MCF 10A (cell line): ENCODE results near the gene PARP12. TPM values are rescaled to one million over a fixed set of nuclear protein-coding genes. Genes with fewer than 3 reads are reported as not detected.
"Not testable (repeated sequence)": the region's sequence is repeated elsewhere in the genome, so short reads cannot be mapped to it uniquely, and the experiment has no call there.

Source experiments
- Bru-seq: library from RNA; stranded (reverse); fragments of 400-500 nt; gene quantifications from one replicate; lab custom pipeline; 2021; lab: Mats Ljungman, UMichigan
- BruChase-seq, 2 experiments: library from RNA; stranded (reverse); fragments of 400-500 nt; gene quantifications; one replicate each; lab custom pipeline; 2021; lab: Mats Ljungman, UMichigan
- BruUV-seq: library from RNA; stranded (reverse); fragments of 400-500 nt; replicated peaks from 2 replicates; lab custom pipeline; 2021; lab: Mats Ljungman, UMichigan
- CTCF ChIA-PET: fragments of 300-600 bp; sonication (Branson Sonifier 250); formaldehyde crosslinking; extraction: SDS; loops from one replicate; lab custom pipeline; 2021; ENCODE audit warnings: antibody characterized with exemption, inconsistent platforms; lab: Yijun Ruan, JAX
- POLR2A ChIA-PET: fragments of 300-600, 350-650 bp; sonication (Branson Sonifier 250); formaldehyde crosslinking; extraction: SDS; loops from one replicate; lab custom pipeline; 2020; ENCODE audit warnings: antibody characterized with exemption, inconsistent platforms; lab: Yijun Ruan, JAX
- DNase-seq: peaks from one replicate; pipeline ENCODE4 v3.0.0-alpha.2; 2018; ENCODE audit not compliant: unreplicated experiment
- H3K27ac Mint-ChIP-seq: one replicate; pipeline ENCODE4 v1.8.0; 2022; ENCODE audit warnings: mild to moderate bottlenecking, low read depth, mixed read lengths; ENCODE audit not compliant: unreplicated experiment
- H3K27me3 Mint-ChIP-seq: one replicate; pipeline ENCODE4 v1.8.0; 2022; ENCODE audit warnings: mixed read lengths; ENCODE audit not compliant: insufficient read depth, unreplicated experiment
- H3K36me3 Mint-ChIP-seq: one replicate; pipeline ENCODE4 v1.8.0; 2022; ENCODE audit warnings: mild to moderate bottlenecking, moderate library complexity, mixed read lengths; ENCODE audit not compliant: insufficient read depth, unreplicated experiment
- H3K4me1 Mint-ChIP-seq: one replicate; pipeline ENCODE4 v1.8.0; 2022; ENCODE audit warnings: mixed read lengths; ENCODE audit not compliant: insufficient read depth, unreplicated experiment
- H3K4me3 Mint-ChIP-seq: one replicate; pipeline ENCODE4 v1.8.0; 2022; ENCODE audit warnings: mild to moderate bottlenecking, moderate library complexity, mixed read lengths; ENCODE audit not compliant: unreplicated experiment
- H3K9me3 Mint-ChIP-seq: one replicate; pipeline ENCODE4 v1.8.0; 2022; ENCODE audit warnings: mixed read lengths; ENCODE audit not compliant: unreplicated experiment
- CTCF ChIP-seq: fragments of 200-600 bp; IDR thresholded peaks from one replicate; pipeline ENCODE4 v1.8.0; 2022; ENCODE audit warnings: antibody characterized with exemption, mild to moderate bottlenecking; ENCODE audit not compliant: unreplicated experiment
- intact Hi-C: fragments of 100-400 bp; cut with micrococcal nuclease; formaldehyde crosslinking; loops from 2 replicates; pipeline ENCODE4 v1.14.1; 2022
- long read RNA-seq: library from polyadenylated mRNA; stranded (forward); transcript quantifications from one replicate; pipeline ENCODE4 v2.0.0, GENCODE V29; 2022
- total RNA-seq: library from RNA; stranded (reverse); gene quantifications from 2 replicates; pipeline ENCODE4 v1.2.3, GENCODE V29; 2022

Gene PARP12
- total RNA-seq (35.0 and 41.4 TPM in 2 replicates), Bru-seq, nascent RNA (percentile 75 among the genes with signal in this experiment), BruChase-seq, experiment 1, labeled RNA remaining after a 6-hour chase (percentile 71 among the genes with signal in this experiment), BruChase-seq, experiment 2, labeled RNA remaining after a 2-hour chase (percentile 84 among the genes with signal in this experiment)
- long read RNA-seq, transcript PARP12-201 (12 exons, 3,796 nt): major isoform, 32 of 56 reads
- long read RNA-seq, partial matches to known transcripts: 3 of 56 reads
- long read RNA-seq, other reads (novel, unspliced or antisense): 21 of 56 reads

- intact Hi-C loops: loop anchor here (2.0 kb wide), 1 partner anchor 112 kb away; no protein-coding TSS in a partner anchor
- POLR2A ChIA-PET: interaction anchor here (0.7 to 3.2 kb wide), 11 partner anchors 21 to 1294 kb away, joined by 3 to 18 read pairs (median 3); partner anchors contain the start of gene KDM7A
- peak within 1 kb of the TSS; percentile 21 for H3K27ac Mint-ChIP-seq
- H3K4me1 Mint-ChIP-seq: peaks cover 33% of the 10 kb centered on the region
- peak within 1 kb of the TSS; percentile 78 for H3K4me3 Mint-ChIP-seq
- H3K36me3 Mint-ChIP-seq: no peaks in the 10 kb centered on the region
- TF ChIP-seq CTCF: no peak
- BruUV-seq: no TSS peak
- H3K9me3 Mint-ChIP-seq: peaks cover 24% of the 10 kb centered on the region
- H3K27me3 Mint-ChIP-seq: no peaks in the 10 kb centered on the region
- CTCF ChIA-PET: interaction anchor here (0.6 kb wide), 1 partner anchor 59 kb away, joined by 3 read pairs; no protein-coding TSS in a partner anchor
- DNase-seq: peak; percentile 79
These were observed at the start of gene PARP12 for GRCh38 chr7:140062528-140063299. Gene PARP12 (minus strand): TSS chr7:140062951. CDS start chr7:140062847, 104 bp downstream.

GRCh38 chr7:140108777-140109176 is 46.0 kb upstream of the PARP12 start:
- not testable (repeated sequence) for BruUV-seq

DNA sequence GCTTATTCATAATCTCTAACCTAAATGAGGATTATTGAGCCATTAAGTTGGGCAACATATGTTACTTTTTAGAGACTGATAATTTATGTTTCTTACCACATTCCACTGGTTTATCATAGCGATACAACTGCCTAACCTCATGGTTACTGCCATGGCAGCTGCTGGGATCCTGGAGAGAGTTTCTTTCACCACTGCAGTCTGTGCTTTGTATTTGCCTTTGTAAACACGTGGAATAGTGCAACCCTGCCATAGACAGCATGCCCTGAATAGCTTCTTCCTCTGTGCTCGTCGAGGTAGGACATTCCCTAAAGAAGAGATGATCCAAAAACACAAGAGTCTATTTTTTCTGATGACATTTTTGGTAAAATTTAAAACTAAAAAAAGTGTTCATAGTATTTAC is 33.7 kb upstream of the PARP12 start:
- no peak for DNase-seq
- peaks cover 79% of the 10 kb centered on the region for H3K36me3 Mint-ChIP-seq
- ChIA-PET CTCF (no interaction called here), POLR2A (no interaction called here)
- no peak for TF ChIP-seq CTCF
- H3K27ac Mint-ChIP-seq: no peak overlapping the region
- intact Hi-C loops: no loop called here
- H3K4me1 Mint-ChIP-seq: no peaks in the 10 kb centered on the region
- no peak overlapping the region for H3K4me3 Mint-ChIP-seq
- H3K9me3 Mint-ChIP-seq: no peaks in the 10 kb centered on the region
- BruUV-seq: no TSS peak
- H3K27me3 Mint-ChIP-seq: no peaks in the 10 kb centered on the region

More at GRCh38 chr7:140108777-140109176, 46.0 kb upstream of the PARP12 start:
- H3K36me3 Mint-ChIP-seq: peaks cover 40% of the 10 kb centered on the region
- H3K9me3 Mint-ChIP-seq, DNase-seq, intact Hi-C loops, H3K4me1 Mint-ChIP-seq, H3K27me3 Mint-ChIP-seq, H3K4me3 Mint-ChIP-seq, CTCF ChIA-PET, H3K27ac Mint-ChIP-seq, POLR2A ChIA-PET: not testable (repeated sequence)

GRCh38 chr7:140093375-140093774 is 30.6 kb upstream of the PARP12 start:
- intact Hi-C loops: no loop called here
- TF ChIP-seq CTCF: no peak
- no peak for DNase-seq
- no TSS peak for BruUV-seq
- ChIA-PET POLR2A (no interaction called here), CTCF (no interaction called here)
- Mint-ChIP-seq H3K4me3 (no peak overlapping the region), H3K27me3 (no peaks in the 10 kb centered on the region), H3K9me3 (no peaks in the 10 kb centered on the region), H3K36me3 (peaks cover 75% of the 10 kb centered on the region), H3K4me1 (no peaks in the 10 kb centered on the region), H3K27ac (no peak overlapping the region)
